ENCODE results near the gene NR4A1.
A peak's percentile ranks its signal among the peaks of the same experiment; 100 is the strongest.

The NR4A1 gene

GRCh38 chr12:52067081-52067374 is 15.8 kb downstream of the NR4A1 start:
- no peak for DNase-seq (ENCODE audit: low read depth, low spot score)
- no peak overlapping the region for H3K4me3 ChIP-seq (ENCODE audit: low read length)

- DNase-seq (ENCODE audit: low read depth, low spot score) = peak; percentile 94
- peak within 1 kb of the TSS; percentile 88 for H3K4me3 ChIP-seq (ENCODE audit: low read length)
Observed at GRCh38 chr12:52069327-52070184, 18.3 kb downstream of the NR4A1 start, which contains the start of gene ATG101. Gene ATG101, plus strand, starts transcription at chr12:52069978. Its CDS starts 3,673 bp downstream, at chr12:52073651.

- DNase-seq (ENCODE audit: low read depth, low spot score) = no peak
- H3K4me3 ChIP-seq (ENCODE audit: low read length) = peak overlapping the region; percentile 88
Observed at GRCh38 chr12:52070185-52070925, 19.1 kb downstream of the NR4A1 start.

GRCh38 chr12:52073531-52074381 is 22.5 kb downstream of the NR4A1 start:
- no peak overlapping the region for H3K4me3 ChIP-seq (ENCODE audit: low read length)
- DNase-seq (ENCODE audit: low read depth, low spot score) = no peak

- no peak overlapping the region for H3K4me3 ChIP-seq (ENCODE audit: low read length)
- DNase-seq (ENCODE audit: low read depth, low spot score) = no peak
Observed at GRCh38 chr12:52074971-52075724, 23.9 kb downstream of the NR4A1 start.

- no peak overlapping the region for H3K4me3 ChIP-seq (ENCODE audit: low read length)
- DNase-seq (ENCODE audit: low read depth, low spot score) = no peak
Observed at GRCh38 chr12:52076811-52077210, 25.6 kb downstream of the NR4A1 start.

- no peak overlapping the region for H3K4me3 ChIP-seq (ENCODE audit: low read length)
- DNase-seq (ENCODE audit: low read depth, low spot score) = no peak
Observed at GRCh38 chr12:52078276-52078675, 27.0 kb downstream of the NR4A1 start.

- H3K4me3 ChIP-seq (ENCODE audit: low read length) = no peak within 1 kb of the TSS
- DNase-seq (ENCODE audit: low read depth, low spot score) = no peak
Observed at GRCh38 chr12:52079576-52080402, 28.5 kb downstream of the NR4A1 start, which contains the start of gene SMIM41. Gene SMIM41, plus strand, starts transcription at chr12:52079704. Its CDS starts 76 bp downstream, at chr12:52079780.

- H3K4me3 ChIP-seq (ENCODE audit: low read length) = no peak overlapping the region
- DNase-seq (ENCODE audit: low read depth, low spot score) = no peak
Observed at GRCh38 chr12:52080403-52081251, 29.4 kb downstream of the NR4A1 start.

- DNase-seq (ENCODE audit: low read depth, low spot score) = peak; percentile 81
- peak overlapping the region; percentile 23 for H3K4me3 ChIP-seq (ENCODE audit: low read length)
Observed at GRCh38 chr12:52081263-52081733, 30.1 kb downstream of the NR4A1 start.

GRCh38 chr12:52082026-52082668 is 30.9 kb downstream of the NR4A1 start:
- DNase-seq (ENCODE audit: low read depth, low spot score) = no peak
- H3K4me3 ChIP-seq (ENCODE audit: low read length) = no peak overlapping the region

GRCh38 chr12:52082669-52082987 is 31.4 kb downstream of the NR4A1 start:
- no peak overlapping the region for H3K4me3 ChIP-seq (ENCODE audit: low read length)
- DNase-seq (ENCODE audit: low read depth, low spot score) = no peak

- H3K4me3 ChIP-seq (ENCODE audit: low read length) = no peak overlapping the region
- DNase-seq (ENCODE audit: low read depth, low spot score) = peak; percentile 39
Observed at GRCh38 chr12:52082988-52083637, 31.9 kb downstream of the NR4A1 start.

GRCh38 chr12:52083638-52083996 is 32.4 kb downstream of the NR4A1 start:
- no peak for DNase-seq (ENCODE audit: low read depth, low spot score)
- H3K4me3 ChIP-seq (ENCODE audit: low read length) = no peak overlapping the region

GRCh38 chr12:52084491-52085231 is 33.4 kb downstream of the NR4A1 start:
- no peak for DNase-seq (ENCODE audit: low read depth, low spot score)

More at GRCh38 chr12:52084491-52085231, 33.4 kb downstream of the NR4A1 start:
- no peak overlapping the region for H3K4me3 ChIP-seq (ENCODE audit: low read length)

All from Jurkat, Clone E6-1 (cell line).